HG02981 (cell line): ENCODE results near the gene PIGC.

Source experiments
- ATAC-seq: cut with Tn5 transposase; IDR thresholded peaks from one replicate; pipeline ENCODE4 v1.9.1; 2021; ENCODE audit warnings: mild to moderate bottlenecking, moderate library complexity; ENCODE audit not compliant: unreplicated experiment

The PIGC gene

DNA sequence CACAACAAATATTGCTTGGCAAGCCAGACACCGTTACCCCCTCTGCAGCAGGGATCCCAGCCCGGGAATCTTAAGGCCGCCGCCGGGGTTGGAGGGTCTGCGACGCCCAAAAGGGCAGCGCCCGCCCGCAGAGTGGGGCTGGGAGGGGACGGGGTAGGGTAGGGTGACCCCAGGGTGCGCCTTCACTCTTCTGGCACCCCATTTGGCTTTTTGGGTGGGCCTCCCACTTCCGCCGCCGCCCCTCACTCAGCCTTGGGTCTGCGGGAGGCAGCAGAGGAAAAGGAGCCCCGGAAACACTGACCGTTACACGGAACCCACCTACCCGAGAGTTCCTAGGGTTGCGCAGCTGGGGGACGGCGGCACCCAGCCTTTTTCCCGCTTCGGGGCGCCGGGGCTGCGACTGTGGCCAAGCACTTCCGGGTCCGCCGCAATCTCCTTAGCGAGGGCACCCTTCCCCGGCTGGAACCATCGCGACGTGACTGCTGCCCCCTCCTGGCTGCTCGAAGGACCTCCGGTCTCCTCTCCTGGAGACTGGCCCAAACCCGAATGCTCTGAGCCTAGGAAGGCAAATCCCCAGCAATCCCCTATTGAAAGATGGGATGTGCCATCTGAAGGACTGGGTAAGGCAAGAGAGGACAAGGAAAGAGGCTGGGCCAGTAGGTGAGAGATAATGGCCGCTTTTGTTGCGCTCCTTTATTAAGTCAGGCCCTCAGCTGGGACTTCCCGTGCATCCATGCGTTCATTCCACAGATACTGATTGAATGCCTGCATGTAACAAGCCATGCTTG lies at the start of gene PIGC:
Gene PIGC (minus strand): TSS at position 404 of the 788 bp plus-strand sequence. CDS start 1,447 bp downstream, outside the sequence.
- ATAC-seq = peak; percentile 99

DNA sequence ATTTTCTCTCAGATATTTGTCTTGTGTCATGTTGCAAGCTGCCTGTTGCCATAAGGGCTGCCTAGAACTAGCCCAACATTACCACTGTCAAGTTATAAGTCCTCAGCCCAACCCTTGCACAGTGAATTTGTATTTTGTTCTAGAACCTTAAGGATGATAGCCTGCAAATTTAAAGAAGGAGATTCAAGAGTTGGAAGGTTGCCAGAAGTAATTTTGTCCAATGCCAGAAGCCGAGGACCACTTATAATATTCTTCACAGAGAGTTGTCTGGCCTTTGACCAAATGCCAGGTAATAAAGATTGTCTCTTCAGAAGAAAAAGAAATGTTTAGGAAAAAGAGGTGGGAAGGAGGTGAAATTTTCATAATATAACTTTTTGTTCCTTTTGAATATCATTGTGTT lies 48.6 kb upstream of the PIGC start:
- no peak for ATAC-seq

DNA sequence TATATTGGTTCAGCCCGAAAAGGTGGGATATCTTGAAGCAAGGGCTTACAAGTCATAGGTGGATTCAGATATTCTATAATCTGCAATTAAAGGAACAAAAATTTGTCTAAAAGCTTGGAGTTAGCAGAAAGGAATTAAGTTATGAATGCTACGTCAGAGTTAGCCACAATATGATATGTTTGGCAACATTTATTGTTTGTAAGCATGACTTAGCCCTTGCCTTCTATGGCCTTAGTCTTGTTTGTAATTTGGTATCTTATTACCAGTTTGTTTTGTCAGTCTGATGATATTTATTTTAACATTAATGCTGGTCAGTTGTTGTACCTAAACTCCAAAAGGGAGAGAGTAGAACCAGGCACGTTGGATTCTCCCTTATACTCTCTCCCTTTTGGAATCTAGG lies 46.0 kb upstream of the PIGC start:
- no peak for ATAC-seq

DNA sequence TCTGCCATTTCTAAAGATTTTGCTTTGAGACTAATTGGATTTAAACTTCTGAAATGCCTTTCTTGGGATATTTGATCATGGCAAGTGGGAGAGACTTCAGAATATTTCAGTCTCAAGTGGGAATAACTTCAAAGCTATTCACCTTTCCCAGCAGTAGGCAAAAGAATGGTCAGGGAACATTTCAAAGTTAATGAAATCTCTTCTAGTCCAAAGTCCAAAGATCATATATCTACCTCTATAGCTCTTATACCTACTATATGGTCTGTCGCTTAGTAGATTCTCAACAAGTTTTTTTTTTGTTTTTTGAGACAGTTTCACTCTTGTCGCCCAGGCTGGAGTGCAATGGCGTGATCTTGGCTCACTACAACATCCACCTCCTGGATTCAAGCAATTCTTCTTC lies 44.5 kb upstream of the PIGC start:
- no peak for ATAC-seq

DNA sequence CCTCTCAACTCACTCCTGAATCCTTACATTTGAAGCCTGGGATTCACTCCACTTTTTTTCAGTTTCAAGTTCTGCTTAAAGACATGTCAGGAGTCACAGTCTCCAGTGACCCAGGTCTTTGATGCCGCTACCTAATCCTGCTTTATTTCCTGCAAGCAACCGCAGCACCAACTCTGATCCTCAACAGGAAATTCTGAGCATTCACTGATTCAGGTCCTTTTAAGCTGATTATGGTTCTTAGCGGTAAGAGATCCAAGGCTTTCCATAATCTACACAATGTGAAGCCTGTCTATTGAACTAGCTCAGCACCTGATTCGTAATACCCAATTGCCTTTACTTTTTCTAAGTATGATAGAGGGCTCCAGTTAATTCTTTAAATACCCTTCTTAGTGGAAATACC lies 43.7 kb upstream of the PIGC start:
- no peak for ATAC-seq

DNA sequence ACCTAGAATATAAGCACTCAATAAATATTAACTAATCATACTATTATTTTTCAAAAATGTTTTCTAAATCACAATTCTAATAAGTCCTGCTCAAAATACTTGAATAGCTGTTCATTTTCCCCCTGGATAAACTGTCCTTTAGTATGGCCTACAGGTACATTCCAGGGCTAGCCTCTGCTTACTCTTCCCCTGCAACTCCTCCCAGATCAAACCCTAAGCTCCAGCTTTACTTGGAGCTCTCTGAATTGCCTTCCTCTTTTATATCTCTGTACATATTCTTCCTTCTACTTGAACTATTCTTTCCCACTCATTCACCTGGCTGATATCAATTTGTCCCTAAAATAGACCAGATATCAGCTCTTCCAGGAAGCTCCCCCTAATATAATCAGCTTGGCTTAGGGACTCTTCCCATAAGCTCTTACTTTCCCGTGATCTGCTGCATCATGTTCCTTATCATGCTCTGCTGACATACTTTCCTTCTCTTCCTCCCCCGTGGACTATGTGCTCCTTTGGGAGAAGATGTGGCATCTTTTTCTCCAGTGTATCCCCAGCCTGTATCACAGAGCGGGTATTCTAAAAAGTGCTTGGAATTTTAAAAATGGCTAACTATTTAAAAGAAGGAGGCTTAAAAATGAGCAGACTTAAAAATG lies 43.1 kb upstream of the PIGC start:
- no peak for ATAC-seq

DNA sequence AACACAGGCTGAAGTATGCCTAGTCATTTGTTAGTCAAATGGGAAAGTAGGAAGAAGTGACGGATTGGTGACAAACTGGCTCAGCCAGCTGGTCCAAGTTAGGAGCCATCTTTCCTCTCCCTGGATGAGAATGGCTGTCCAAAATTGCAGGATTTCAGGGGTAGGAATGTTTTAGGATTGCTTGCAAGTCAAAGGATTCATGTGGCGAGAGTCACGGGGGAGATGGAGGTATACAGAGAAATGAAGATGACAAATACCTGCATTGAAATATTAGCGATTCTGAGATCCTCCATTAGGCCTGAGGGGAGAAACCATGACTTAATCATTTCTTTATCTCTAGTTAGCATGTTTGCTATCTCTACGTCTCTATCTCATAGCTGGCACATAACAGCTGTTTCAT lies 41.8 kb upstream of the PIGC start:
- no peak for ATAC-seq

DNA sequence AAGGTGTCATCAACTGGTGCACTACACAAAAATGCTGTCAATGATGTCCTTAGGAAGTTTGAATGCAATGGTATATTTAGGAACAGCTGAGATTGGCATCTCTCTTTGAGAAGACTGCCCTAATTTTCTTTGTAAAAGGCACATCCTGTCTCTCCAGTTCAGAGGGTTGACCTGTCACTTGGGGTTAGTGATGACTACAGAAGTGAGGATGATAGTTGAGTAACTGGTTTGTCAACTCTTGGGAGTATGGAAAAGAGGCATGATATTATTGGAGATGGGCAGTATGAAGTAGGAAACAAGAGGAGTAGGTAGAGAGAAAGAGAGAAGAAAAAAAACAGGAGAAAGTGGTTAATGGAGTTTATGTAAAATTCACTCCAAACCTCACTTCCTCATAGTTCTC lies 40.4 kb upstream of the PIGC start:
- no peak for ATAC-seq

DNA sequence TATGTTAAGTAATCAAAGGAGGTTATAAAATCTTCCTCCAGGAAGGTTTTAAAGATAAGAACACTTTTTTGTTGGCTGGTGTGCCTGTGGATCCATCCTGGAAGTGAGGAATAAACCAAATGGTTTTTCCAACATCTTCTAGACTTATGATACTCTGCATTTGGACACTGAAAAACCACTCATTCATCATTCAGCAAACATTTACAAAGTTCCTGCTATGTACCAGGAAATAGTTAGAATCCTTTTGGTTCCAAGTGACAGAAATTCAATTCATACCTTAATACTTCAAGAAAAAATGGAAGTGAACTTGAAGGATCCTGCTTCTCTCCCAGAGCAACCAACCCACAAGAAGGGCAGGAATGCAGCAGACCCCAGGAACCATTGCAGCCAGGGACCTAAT lies 39.6 kb upstream of the PIGC start:
- ATAC-seq = no peak

DNA sequence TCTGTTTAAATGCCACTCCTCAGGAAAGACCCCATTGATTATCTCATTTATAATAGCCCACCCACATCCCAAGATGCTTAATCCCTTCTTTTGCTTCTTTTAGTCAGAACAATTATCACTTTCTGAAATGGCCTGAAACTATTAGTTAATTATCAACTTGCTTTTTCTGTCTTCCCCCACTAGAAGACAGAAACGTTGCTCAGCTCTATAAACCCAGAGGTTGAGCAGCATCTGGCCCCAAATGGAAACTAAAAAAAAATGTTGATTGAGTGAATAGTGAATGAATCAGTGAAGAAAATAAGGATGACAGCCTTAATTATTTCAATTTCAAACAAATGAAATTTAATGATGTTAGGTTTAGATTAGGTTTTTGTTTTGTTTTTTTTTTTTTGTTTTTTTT lies 38.2 kb upstream of the PIGC start:
- peak; percentile 72 for ATAC-seq

DNA sequence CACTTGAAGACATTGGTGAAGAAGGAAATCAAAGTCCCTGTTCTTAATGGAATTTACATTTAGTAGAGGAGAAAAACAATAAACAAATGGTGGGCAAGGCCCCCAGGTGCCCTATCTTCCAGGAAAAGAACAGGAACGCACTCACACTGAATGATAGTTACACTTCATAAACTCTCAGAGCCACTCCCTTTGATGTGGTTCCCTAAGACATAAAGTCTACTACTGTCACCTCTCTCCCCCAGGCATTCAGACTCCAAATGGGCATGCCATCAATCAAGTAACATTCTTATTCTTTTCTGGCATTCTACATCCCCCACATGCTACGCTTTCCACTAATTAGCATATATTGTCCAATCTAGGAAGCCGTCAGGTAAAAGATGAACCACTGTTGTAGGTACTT lies 36.6 kb upstream of the PIGC start:
- no peak for ATAC-seq

DNA sequence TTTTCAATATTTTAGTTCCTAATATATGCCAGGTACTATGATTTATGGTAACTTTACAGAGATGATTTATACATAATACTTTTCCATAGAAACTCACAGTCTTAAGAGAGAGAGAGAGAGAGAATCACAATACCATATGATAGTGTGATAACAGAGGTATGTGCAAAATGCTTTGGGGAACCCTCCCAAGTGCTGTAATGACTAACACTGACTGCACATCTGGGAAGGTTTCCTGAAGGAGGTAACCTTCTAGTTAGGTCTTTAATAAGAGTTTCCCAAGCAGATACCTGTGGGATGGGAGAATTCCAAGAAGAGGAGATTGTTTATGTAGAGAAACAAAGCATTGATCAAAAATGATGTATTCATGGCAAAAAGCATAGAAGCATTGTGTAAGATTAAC lies 34.6 kb upstream of the PIGC start:
- ATAC-seq = no peak

DNA sequence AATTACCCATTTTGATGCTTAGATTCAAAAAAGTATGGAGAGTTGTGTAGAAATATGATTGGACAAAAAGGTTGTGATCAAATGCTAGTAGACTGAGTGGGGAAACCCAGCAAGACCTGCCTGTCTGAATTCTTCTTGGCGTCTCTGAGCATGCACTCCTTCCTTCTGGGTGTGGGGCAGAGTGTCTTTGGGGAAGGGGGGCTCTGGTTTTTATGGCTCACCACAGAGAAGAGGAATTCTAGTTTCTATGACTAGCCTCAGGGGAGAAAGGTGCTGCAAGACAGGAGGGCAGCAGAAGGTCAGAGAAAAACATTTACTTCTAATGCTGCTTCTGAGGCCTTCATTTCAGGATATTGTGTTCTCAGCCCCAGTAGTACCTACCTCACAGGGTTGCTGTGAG lies 33.9 kb upstream of the PIGC start:
- ATAC-seq = no peak

DNA sequence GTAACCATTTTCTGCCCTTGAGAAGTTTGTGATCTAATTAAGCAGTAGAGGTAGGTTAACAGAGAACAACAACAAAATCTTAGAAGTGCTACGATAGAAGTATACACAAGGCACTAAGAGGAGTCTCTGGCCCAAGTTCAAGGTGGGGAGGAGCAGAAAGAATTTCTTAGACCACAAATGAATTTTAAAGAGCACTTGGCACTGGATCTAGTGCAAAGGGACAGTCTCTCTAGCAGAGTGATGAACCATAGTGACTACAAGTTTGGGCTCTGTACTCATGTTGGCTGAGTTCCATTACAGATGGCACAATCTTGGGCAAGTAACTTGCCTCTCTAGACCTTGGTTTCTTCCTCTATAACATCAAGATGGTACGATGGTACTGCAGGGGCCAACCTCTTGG lies 33.3 kb upstream of the PIGC start:
- no peak for ATAC-seq

DNA sequence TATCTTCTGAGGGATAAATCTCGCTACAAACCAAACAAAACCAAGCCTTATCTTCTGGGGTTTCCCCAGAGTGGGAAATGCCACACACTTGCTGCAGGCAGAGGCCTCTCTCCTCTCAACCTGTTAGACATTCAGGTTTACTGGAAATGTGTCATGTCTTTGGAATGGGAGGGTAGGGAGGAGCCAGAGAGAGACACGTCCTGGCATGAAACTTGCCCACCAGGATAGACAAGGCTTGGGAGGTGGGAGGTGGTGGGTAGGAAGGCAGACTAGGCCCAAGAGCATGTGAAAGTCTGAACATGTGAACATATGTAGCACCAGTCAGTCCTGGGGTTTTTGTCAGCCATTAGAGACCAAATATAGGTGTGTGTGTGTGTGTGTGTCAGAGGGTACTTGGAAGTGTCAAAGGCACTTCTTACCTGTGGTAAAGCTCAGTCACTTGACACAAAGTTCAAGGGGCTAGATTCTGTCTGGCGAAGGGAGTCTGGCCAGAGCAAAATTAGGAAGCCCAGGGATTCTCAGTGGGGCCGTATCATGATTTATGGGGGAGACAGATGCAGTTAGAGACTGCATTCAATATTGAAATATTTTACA lies 32.4 kb upstream of the PIGC start:
- ATAC-seq = no peak

DNA sequence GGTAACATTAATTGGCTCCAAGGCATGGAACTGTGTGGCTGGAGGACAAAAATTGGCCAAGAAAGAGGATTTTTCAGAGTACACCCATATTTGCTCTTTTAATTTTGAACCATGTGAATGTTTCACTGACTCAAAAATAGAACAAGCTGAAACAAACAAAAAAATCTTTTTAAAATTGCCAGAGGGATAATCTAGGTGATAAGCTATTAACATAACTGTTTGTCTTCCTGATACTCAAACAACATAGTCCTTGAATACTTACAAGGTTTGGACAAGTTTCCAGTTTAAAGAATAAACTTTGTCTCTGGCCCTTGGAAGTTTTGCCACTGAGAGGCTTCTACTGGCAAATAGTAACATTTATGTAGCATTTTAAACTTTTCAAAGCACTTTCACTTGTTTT lies 30.0 kb upstream of the PIGC start:
- ATAC-seq = no peak

DNA sequence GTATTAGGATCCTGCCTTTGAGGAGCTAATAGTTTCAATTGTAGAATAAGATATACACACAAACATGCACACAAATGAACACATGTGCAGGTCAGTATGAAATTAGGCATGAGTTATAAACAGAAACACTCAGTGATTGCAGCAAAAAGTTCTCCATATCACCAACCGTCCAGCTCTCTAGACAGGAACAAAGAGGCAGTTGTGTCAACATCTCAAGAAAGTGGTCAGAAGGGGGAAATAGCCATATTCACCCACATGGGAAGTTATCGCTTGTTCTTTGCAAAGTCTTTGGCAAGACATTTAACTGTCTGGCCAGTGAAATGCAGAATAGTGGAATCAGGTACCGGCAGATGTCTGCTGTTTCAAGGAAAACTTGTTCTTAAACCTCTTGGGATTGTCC lies 29.4 kb upstream of the PIGC start:
- ATAC-seq = no peak

DNA sequence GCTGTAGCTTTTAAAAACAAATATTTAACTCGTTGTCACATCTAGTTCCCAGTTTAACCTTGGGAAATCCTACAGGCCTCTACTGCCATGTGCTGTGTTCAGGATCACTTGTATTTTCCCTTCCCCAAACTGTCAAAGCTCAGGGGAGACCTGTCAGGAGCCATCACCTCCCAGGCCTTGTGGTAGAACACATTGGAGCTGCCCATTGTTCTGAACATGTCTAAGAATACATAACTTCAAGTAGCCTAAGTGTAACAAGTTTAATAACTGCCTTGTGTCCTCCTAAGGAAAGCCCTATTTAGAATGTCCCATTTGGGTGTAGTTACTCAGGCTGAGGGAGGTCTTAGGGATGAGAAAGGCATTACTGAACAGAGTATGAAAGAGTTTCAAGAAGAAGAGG lies 28.6 kb upstream of the PIGC start:
- no peak for ATAC-seq

DNA sequence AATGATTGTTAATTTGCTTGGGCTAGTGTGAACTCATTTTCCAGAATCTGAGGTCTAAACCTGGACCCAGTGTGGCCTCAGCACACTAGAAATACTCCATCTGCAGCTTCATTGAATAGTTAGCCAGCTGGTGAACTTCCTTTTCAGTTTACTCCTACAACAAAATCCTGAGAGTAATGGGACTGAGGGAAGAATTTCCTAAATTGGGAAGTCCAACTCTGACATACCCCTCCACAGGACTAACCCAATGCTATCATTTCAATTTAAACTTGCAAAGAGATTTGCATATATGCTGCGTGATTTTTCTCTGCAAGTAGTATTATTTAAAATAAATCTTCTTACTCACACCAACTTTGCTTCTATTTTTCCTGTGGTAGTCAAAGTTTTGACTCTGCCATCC lies 27.8 kb upstream of the PIGC start:
- no peak for ATAC-seq

DNA sequence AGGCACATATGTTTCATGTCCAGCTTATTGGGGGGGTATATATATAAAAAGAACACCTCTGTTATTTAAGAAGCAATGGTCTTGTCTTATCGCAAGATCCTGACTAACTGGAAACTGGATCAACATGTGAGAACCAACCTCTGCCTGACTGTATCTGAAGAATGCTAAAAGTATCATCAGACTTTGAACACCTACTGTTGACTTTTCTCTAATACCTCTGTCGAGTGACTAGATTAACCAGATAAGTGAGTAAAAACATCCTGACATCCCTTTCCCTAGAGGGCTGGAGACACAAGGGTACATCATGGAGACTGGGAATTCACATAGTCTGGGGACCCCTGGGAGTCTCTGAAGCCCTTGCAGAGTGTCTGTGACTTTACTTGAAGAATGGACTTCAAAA lies 26.3 kb upstream of the PIGC start:
- no peak for ATAC-seq

DNA sequence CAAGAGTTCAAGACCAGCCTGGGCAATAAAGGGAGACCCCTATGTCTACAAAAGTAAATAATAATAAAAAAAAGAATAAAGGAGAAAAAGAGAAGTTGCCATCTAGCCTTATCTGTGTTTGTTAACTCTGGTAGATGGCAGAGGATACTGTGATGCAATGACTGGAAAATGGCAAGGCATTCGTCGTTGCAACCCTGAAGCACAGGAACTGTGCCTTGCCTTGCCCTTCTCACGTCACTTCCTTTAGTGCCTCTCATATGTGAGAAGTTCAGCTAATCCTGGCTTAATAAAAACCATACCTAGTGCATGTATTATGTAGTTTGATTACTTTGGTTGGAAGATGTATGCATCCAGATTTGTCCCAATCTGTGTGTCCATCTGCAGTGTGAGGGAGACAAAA lies 25.8 kb upstream of the PIGC start:
- ATAC-seq = no peak

DNA sequence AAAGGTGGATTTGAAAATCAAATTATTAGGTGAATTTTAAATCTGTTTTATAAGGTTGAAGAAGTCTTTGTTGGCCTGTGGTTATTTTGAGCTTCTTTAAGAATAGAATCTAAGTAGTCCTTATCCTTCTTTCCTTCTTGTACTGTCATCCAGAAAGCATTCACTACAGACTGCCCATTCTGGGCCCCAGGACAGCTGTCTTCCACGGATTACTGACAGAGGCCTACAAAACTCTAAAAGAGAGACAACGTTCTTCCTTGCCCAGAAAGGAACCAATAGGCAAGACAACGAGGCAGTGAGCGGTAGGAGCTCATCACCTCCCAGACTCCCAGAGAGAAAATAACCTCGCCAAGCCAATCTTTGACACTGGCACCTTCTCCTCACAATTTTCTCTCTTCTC lies 24.4 kb upstream of the PIGC start:
- ATAC-seq = no peak
